GM18505 (cell line): ENCODE data around the gene DOCK6.

Experiments used
- ATAC-seq: cut with Tn5 transposase; IDR thresholded peaks from one replicate; pipeline ENCODE4 v1.9.1; 2021; ENCODE audit not compliant: unreplicated experiment
- POLR2A ChIP-seq: IDR thresholded peaks from 4 replicates; pipeline ENCODE4 v1.6.1; 2011; ENCODE audit warnings: borderline replicate concordance; ENCODE audit not compliant: insufficient read depth, insufficient read length; ENCODE audit errors: extremely low read depth

Gene DOCK6

GRCh38 chr19:11152318-11153062, 109.8 kb downstream of the DOCK6 start:
- no peak for ATAC-seq
- no peak for TF ChIP-seq POLR2A

GRCh38 chr19:11151181-11151580, 111.1 kb downstream of the DOCK6 start:
- no peak for TF ChIP-seq POLR2A
- no peak for ATAC-seq
